ENCODE data around the gene SMIM41.

Gene SMIM41

GRCh38 chr12:52156311-52156710, 76.8 kb downstream of the SMIM41 start:
- DNase-seq (ENCODE audit: low read depth), result no peak
- no peak overlapping the region for H3K4me3 ChIP-seq (ENCODE audit: low read length)
- TF ChIP-seq CTCF (conservative IDR thresholded peaks at IDR 0.05; ENCODE audit: low read depth, low read length), result no peak

GRCh38 chr12:52156757-52157565, 77.5 kb downstream of the SMIM41 start:
- no peak for DNase-seq (ENCODE audit: low read depth)
- TF ChIP-seq CTCF (conservative IDR thresholded peaks at IDR 0.05; ENCODE audit: low read depth, low read length), result peak; percentile 95
- no peak overlapping the region for H3K4me3 ChIP-seq (ENCODE audit: low read length)

GRCh38 chr12:52157566-52158150, 78.2 kb downstream of the SMIM41 start:
- H3K4me3 ChIP-seq (ENCODE audit: low read length), result no peak overlapping the region
- TF ChIP-seq CTCF (conservative IDR thresholded peaks at IDR 0.05; ENCODE audit: low read depth, low read length), result no peak
- DNase-seq (ENCODE audit: low read depth), result no peak

Data from retinal pigment epithelial cell (primary cell).